ENCODE results near the gene HTR7. TPM values are rescaled to one million over a fixed set of nuclear protein-coding genes. Genes with fewer than 3 reads are reported as not detected.

HTR7 gene
- total RNA-seq, 4 donors from 2014 or later: 0.55 to 1.3 TPM; not detected in 2

GRCh38 chr10:90784771-90785170 lies 73.1 kb downstream of the HTR7 start:
- no peaks in the 10 kb centered on the region for H3K36me3 ChIP-seq
- DNase-seq: no peak
- no peak overlapping the region for H3K4me3 ChIP-seq
- no peak overlapping the region for H3K27ac ChIP-seq
- H3K9me3 ChIP-seq: no peaks in the 10 kb centered on the region
- WGBS, 2 donors (ENCODE audit: low coverage in 1 of 2): 50 to 81% methylated on average over 1 to 4 of the region's 4 CpGs
- no peaks in the 10 kb centered on the region for H3K27me3 ChIP-seq
- intact Hi-C loops (cut with DNase I; ENCODE audit: low total_unique reads): loop anchor here (10.0 kb wide), 1 partner anchor 990 kb away; no protein-coding TSS in a partner anchor
- TF ChIP-seq EP300 (IDR thresholded peaks at IDR 0.05; ENCODE audit: low read depth): no peak
- TF ChIP-seq CTCF (IDR thresholded peaks at IDR 0.05): no peak
- no peak for TF ChIP-seq POLR2AphosphoS5 (IDR thresholded peaks at IDR 0.05)
- TF ChIP-seq POLR2A (IDR thresholded peaks at IDR 0.05): no peak
- in situ Hi-C loops (cut with MboI; ENCODE audit: low pct_ligation_motif_present in 1 of 4, low pct_unique_long_range_greater_than_20kb in 1 of 4, low sequenced_read_pairs in 3 of 4): loop anchor here in 1 of 4 donors (25.0 kb wide), 1 partner anchor 997 kb away; no protein-coding TSS in a partner anchor
- H3K4me1 ChIP-seq: no peaks in the 10 kb centered on the region

GRCh38 chr10:90780488-90780887 lies 77.4 kb downstream of the HTR7 start:
- TF ChIP-seq POLR2AphosphoS5 (IDR thresholded peaks at IDR 0.05): no peak
- no peak for DNase-seq
- no peaks in the 10 kb centered on the region for H3K27me3 ChIP-seq
- WGBS, 2 donors (ENCODE audit: low coverage in 1 of 2): 65 to 100% methylated on average over 3 to 4 of the region's 4 CpGs
- no peak overlapping the region for H3K27ac ChIP-seq
- no peaks in the 10 kb centered on the region for H3K36me3 ChIP-seq
- no peaks in the 10 kb centered on the region for H3K4me1 ChIP-seq
- no peak overlapping the region for H3K4me3 ChIP-seq
- intact Hi-C loops (cut with DNase I; ENCODE audit: low total_unique reads) (loop anchor here (10.0 kb wide), 1 partner anchor 986 kb away; no protein-coding TSS in a partner anchor), in situ Hi-C loops (cut with MboI; ENCODE audit: low pct_ligation_motif_present in 1 of 4, low pct_unique_long_range_greater_than_20kb in 1 of 4, low sequenced_read_pairs in 3 of 4) (loop anchor here in 1 of 4 donors (25.0 kb wide), 1 partner anchor 993 kb away; no protein-coding TSS in a partner anchor)
- no peaks in the 10 kb centered on the region for H3K9me3 ChIP-seq

- WGBS, 2 donors (ENCODE audit: low coverage in 1 of 2): 65 to 66% methylated on average over 3 of the region's 3 CpGs
- no peak overlapping the region for H3K27ac ChIP-seq
- in situ Hi-C loops (cut with MboI; ENCODE audit: low pct_ligation_motif_present in 1 of 4, low pct_unique_long_range_greater_than_20kb in 1 of 4, low sequenced_read_pairs in 3 of 4): loop anchor here in 1 of 4 donors (25.0 kb wide), 1 partner anchor 992 kb away; no protein-coding TSS in a partner anchor
Observed at GRCh38 chr10:90779548-90779947, 78.3 kb downstream of the HTR7 start.

GRCh38 chr10:90777621-90778020 lies 80.2 kb downstream of the HTR7 start:
- in situ Hi-C loops (cut with MboI; ENCODE audit: low pct_ligation_motif_present in 1 of 4, low pct_unique_long_range_greater_than_20kb in 1 of 4, low sequenced_read_pairs in 3 of 4): loop anchor here in 1 of 4 donors (25.0 kb wide), 1 partner anchor 990 kb away; no protein-coding TSS in a partner anchor
- intact Hi-C loops (cut with DNase I; ENCODE audit: low total_unique reads): no loop called here
- H3K4me3 ChIP-seq: no peak overlapping the region
- H3K4me1 ChIP-seq: no peaks in the 10 kb centered on the region
- WGBS, 2 donors (ENCODE audit: low coverage in 1 of 2): 45 to 71% methylated on average over 1 of the region's 1 CpG
- no peaks in the 10 kb centered on the region for H3K27me3 ChIP-seq
- TF ChIP-seq EP300 (IDR thresholded peaks at IDR 0.05; ENCODE audit: low read depth) (no peak), CTCF (IDR thresholded peaks at IDR 0.05) (no peak), POLR2AphosphoS5 (IDR thresholded peaks at IDR 0.05) (no peak), POLR2A (IDR thresholded peaks at IDR 0.05) (no peak)
- H3K9me3 ChIP-seq: no peaks in the 10 kb centered on the region
- no peak for DNase-seq
- no peaks in the 10 kb centered on the region for H3K36me3 ChIP-seq
- H3K27ac ChIP-seq: no peak overlapping the region

More at GRCh38 chr10:90779548-90779947, 78.3 kb downstream of the HTR7 start:
- no peak overlapping the region for H3K4me3 ChIP-seq
- intact Hi-C loops (cut with DNase I; ENCODE audit: low total_unique reads): no loop called here
- no peaks in the 10 kb centered on the region for H3K36me3 ChIP-seq
- DNase-seq: no peak
- TF ChIP-seq CTCF (IDR thresholded peaks at IDR 0.05) (no peak), POLR2A (IDR thresholded peaks at IDR 0.05) (no peak), EP300 (IDR thresholded peaks at IDR 0.05; ENCODE audit: low read depth) (no peak), POLR2AphosphoS5 (IDR thresholded peaks at IDR 0.05) (no peak)
- no peaks in the 10 kb centered on the region for H3K9me3 ChIP-seq
- no peaks in the 10 kb centered on the region for H3K27me3 ChIP-seq
- H3K4me1 ChIP-seq: no peaks in the 10 kb centered on the region

Data from transverse colon (tissue), 4 donors.